Activated CD4-positive, alpha-beta T cell treated with anti-CD3 and anti-CD28 coated beads for 1 hour (primary cell): ENCODE measurements around the gene PGAP2.
"Not testable (repeated sequence)": the region's sequence is repeated elsewhere in the genome, so short reads cannot be mapped to it uniquely, and the experiment has no call there.

Experiments
- DNase-seq: peaks from one replicate; pipeline ENCODE4 v3.0.0-alpha.2; 2020

PGAP2 gene

GRCh38 chr11:3859373-3859881 lies 51.1 kb downstream of the PGAP2 start:
- DNase-seq, result no peak

- DNase-seq, result no peak
These were observed 52.0 kb downstream of the PGAP2 start for GRCh38 chr11:3860375-3860774.

- not testable (repeated sequence) for DNase-seq
These were observed 52.6 kb downstream of the PGAP2 start for GRCh38 chr11:3860898-3861393.

- DNase-seq, result no peak
These were observed 53.3 kb downstream of the PGAP2 start for GRCh38 chr11:3861683-3862082.

- DNase-seq, result no peak
These were observed 57.2 kb downstream of the PGAP2 start for GRCh38 chr11:3865388-3866193.

GRCh38 chr11:3866206-3866605 lies 57.8 kb downstream of the PGAP2 start:
- no peak for DNase-seq

- no peak for DNase-seq
These were observed 58.5 kb downstream of the PGAP2 start for GRCh38 chr11:3866836-3867208.

GRCh38 chr11:3867209-3868091 lies 59.1 kb downstream of the PGAP2 start:
- no peak for DNase-seq

- DNase-seq, result no peak
These were observed 65.5 kb downstream of the PGAP2 start for GRCh38 chr11:3873712-3874349.
